ENCODE data around the gene RAPSN.

RAPSN gene

DNA sequence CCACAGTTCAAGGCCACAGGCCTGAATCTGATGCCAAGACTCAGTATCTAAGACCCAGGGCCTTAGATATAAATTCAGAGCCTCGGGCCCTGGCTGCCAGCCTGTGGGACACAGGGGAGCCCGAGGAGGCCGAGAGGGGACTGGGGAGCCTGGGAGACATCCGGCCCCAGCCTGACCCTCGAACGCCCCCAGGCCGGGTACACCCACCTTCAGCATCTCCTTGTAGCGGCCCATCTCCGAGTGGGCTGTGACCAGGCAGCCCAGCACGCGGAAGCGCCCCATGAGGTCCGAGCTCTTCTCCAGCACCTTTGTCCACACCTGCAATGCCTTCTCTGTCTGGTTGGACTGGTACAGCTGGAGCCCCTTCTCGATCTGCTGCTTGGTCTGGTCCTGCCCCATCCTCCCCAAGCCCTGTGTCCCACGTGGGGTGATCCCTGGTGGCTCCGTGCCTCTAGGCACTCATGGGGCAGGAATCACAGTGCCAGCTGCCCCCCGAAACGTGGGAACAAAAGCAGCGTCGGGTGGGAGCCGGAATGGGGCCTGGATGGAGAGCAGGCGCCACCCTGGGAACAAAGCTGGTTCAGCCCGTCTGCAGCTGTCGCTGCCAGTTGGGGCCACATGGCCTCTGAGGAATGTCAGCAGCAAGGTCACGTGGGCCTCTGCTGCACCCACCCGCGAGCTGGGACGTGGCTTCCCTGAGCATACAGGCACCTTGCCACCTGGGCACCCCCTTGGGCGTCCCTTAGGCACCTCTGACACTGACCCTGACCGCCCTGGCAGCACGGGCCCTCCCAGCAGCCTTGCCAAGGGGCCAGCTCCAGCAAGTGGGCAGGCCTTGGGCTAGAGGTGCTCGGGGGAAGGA is at the start of gene RAPSN:
Gene RAPSN, minus strand, starts transcription at position 571 of the 862 bp plus-strand sequence. Its CDS starts 172 bp downstream, at position 399.
- Histone ChIP-seq H3K9me3 (ENCODE audit: low read depth, low read length) (no peaks in the 10 kb centered on the region), H3K9ac (ENCODE audit: insufficient read length) (no peak within 1 kb of the TSS), H3K27ac (no peak within 1 kb of the TSS), H3K4me3 (no peak within 1 kb of the TSS), H3K36me3 (ENCODE audit: insufficient read depth, low read length) (no peaks in the 10 kb centered on the region)
- TF ChIP-seq FOXP2 (optimal IDR thresholded peaks at IDR 0.05; ENCODE audit: control extremely low read depth, extremely low read length, insufficient read depth) (no peak), EZH2 (IDR thresholded peaks at IDR 0.05) (no peak), POLR2AphosphoS5 (IDR thresholded peaks at IDR 0.05; ENCODE audit: borderline replicate concordance, low read depth, low read length) (no peak)
- DNase-seq (ENCODE audit: low read depth, low spot score): no peak

DNA sequence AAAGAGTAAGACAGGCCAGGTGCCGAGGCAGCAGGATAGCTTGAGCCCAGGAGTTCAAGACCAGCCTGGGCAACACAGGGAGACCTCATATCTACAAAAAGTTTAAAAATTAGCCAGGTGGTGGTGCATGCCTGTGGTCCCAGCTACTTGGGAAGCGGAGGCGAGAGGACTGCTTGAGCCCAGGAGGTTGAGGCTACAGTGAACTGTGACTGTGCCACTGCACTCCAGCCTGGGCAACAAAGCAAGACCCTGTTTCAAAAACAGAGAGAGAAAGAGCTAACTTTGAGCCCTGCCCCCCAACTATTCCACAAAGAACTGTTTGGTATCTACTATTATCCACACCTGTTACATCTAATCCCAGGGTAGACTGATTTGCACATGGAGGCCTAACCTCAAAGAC is 49.2 kb upstream of the RAPSN start:
- Histone ChIP-seq H3K36me3 (ENCODE audit: insufficient read depth, low read length) (peaks cover 28% of the 10 kb centered on the region), H3K4me3 (no peak overlapping the region), H3K9me3 (ENCODE audit: low read depth, low read length) (no peaks in the 10 kb centered on the region), H3K27ac (peak overlapping the region; percentile 53; the same call in 1 of the 2 replicates), H3K9ac (ENCODE audit: insufficient read length) (no peak overlapping the region)
- DNase-seq (ENCODE audit: low read depth, low spot score): no peak
- no peak for TF ChIP-seq POLR2AphosphoS5 (IDR thresholded peaks at IDR 0.05; ENCODE audit: borderline replicate concordance, low read depth, low read length)
- TF ChIP-seq FOXP2 (optimal IDR thresholded peaks at IDR 0.05; ENCODE audit: control extremely low read depth, extremely low read length, insufficient read depth): no peak
- no peak for TF ChIP-seq EZH2 (IDR thresholded peaks at IDR 0.05)

DNA sequence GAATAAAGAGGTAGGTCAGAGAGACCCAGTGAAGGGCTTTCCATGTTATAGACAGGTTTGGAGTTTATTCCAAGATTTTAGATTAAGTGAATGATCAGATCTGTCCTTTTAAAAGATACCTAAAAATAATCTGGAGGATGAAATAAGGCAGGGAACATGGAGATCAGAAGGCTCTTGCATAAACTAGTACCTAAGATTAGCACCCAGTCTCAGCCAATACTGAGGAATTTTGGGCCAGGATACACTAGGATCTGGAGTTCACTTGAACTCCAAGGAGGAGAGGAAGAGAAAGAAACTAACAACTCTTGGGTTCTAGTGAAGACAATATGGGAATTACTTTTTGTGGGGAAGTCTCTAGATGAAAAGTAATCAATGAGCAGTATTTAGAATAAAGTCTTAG is 47.9 kb upstream of the RAPSN start:
- peak overlapping the region; percentile 34 for H3K4me3 ChIP-seq
- no peak for TF ChIP-seq EZH2 (IDR thresholded peaks at IDR 0.05)
- TF ChIP-seq FOXP2 (optimal IDR thresholded peaks at IDR 0.05; ENCODE audit: control extremely low read depth, extremely low read length, insufficient read depth): no peak
- no peak for TF ChIP-seq POLR2AphosphoS5 (IDR thresholded peaks at IDR 0.05; ENCODE audit: borderline replicate concordance, low read depth, low read length)
- peaks cover 29% of the 10 kb centered on the region for H3K36me3 ChIP-seq (ENCODE audit: insufficient read depth, low read length)
- H3K9ac ChIP-seq (ENCODE audit: insufficient read length): no peak overlapping the region
- no peaks in the 10 kb centered on the region for H3K9me3 ChIP-seq (ENCODE audit: low read depth, low read length)
- H3K27ac ChIP-seq: peak overlapping the region; percentile 96
- no peak for DNase-seq (ENCODE audit: low read depth, low spot score)

DNA sequence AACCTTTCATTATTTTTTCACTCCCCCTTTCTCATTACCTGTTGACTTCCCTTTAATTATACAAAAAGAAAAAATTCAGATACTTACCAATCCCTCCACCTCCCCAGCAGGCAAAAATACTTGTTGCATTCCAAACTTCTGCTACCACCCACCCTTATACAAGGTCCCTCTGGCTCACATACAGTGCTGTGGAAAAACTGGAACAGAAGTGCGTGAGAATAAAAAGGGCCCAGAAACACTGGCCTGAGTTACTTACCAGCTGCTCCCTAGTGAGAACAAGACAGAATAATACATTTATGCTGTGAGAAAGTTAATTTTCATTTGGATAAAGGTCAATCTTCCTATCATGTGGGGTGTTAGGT is 46.9 kb upstream of the RAPSN start:
- H3K36me3 ChIP-seq (ENCODE audit: insufficient read depth, low read length): peaks cover 29% of the 10 kb centered on the region
- no peak for TF ChIP-seq EZH2 (IDR thresholded peaks at IDR 0.05)
- no peak for TF ChIP-seq POLR2AphosphoS5 (IDR thresholded peaks at IDR 0.05; ENCODE audit: borderline replicate concordance, low read depth, low read length)
- TF ChIP-seq FOXP2 (optimal IDR thresholded peaks at IDR 0.05; ENCODE audit: control extremely low read depth, extremely low read length, insufficient read depth): no peak
- DNase-seq (ENCODE audit: low read depth, low spot score): no peak
- H3K27ac ChIP-seq: peak overlapping the region; percentile 96
- H3K9me3 ChIP-seq (ENCODE audit: low read depth, low read length): no peaks in the 10 kb centered on the region
- peak overlapping the region; percentile 62 for H3K9ac ChIP-seq (ENCODE audit: insufficient read length)
- peak overlapping the region; percentile 34 for H3K4me3 ChIP-seq

DNA sequence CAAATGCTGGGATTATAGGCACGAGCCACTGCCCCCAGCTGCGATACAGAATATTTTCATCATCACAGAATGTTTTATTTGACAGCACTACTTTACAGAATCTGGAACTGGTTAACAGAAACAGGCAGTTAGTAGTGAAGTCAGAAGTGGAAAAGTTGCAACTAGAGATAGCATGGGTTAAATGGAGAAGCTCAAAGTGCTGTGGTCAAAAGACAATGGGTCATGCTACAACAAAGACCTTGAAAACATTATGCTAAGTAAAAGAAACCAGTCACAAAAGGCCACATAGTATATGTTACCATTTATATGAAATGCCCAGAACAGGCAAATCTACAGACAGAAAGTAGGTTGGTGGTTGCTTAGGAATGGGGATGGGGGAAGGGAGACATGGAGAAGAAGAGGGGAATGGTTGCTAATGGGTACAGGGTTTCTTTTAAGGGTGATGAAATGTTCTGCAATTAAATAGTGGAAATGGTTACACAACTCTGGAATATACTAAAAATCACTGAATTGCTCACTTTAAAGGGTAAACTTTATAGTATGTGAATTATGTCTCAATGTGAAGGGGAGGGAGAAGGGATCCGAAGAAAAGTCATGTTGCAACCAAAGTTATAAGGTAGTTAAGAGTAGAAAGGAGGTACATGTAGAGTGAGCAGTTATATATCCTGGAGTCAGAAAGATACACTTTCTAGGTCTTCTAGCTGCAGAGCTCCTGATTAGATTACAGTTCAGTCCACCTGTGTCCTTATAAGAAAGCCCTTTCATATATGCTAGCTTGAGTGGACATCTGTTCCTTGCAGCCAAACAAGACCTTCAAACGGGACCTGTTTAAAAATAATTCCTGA is 46.3 kb upstream of the RAPSN start:
- H3K36me3 ChIP-seq (ENCODE audit: insufficient read depth, low read length): peaks cover 25% of the 10 kb centered on the region
- peak overlapping the region; percentile 34 for H3K4me3 ChIP-seq
- peak overlapping the region; percentile 96 for H3K27ac ChIP-seq
- peak; percentile 70 for DNase-seq (ENCODE audit: low read depth, low spot score)
- no peaks in the 10 kb centered on the region for H3K9me3 ChIP-seq (ENCODE audit: low read depth, low read length)
- H3K9ac ChIP-seq (ENCODE audit: insufficient read length): peak overlapping the region; percentile 62
- TF ChIP-seq FOXP2 (optimal IDR thresholded peaks at IDR 0.05; ENCODE audit: control extremely low read depth, extremely low read length, insufficient read depth) (no peak), POLR2AphosphoS5 (IDR thresholded peaks at IDR 0.05; ENCODE audit: borderline replicate concordance, low read depth, low read length) (no peak), EZH2 (IDR thresholded peaks at IDR 0.05) (no peak)

DNA sequence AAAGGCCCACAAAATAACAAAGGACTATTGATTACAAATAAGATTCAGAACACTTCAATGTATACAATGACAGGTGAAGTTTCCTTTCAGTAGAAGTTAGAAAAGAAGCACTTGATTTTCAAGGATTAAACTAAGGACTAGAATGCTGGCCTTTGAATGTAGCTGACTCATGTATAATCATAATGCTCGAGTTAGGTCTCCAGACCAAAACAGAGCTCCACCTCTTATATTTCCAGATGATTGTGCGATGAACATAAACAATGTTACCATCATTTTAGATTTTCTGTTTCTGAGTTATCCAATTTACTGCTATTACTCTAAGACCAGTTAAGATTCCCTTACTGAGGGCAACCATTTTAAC is 40.4 kb upstream of the RAPSN start:
- H3K27ac ChIP-seq: peak overlapping the region; percentile 60
- H3K36me3 ChIP-seq (ENCODE audit: insufficient read depth, low read length): peaks cover 62% of the 10 kb centered on the region
- no peaks in the 10 kb centered on the region for H3K9me3 ChIP-seq (ENCODE audit: low read depth, low read length)
- no peak overlapping the region for H3K4me3 ChIP-seq
- TF ChIP-seq FOXP2 (optimal IDR thresholded peaks at IDR 0.05; ENCODE audit: control extremely low read depth, extremely low read length, insufficient read depth) (no peak), EZH2 (IDR thresholded peaks at IDR 0.05) (no peak), POLR2AphosphoS5 (IDR thresholded peaks at IDR 0.05; ENCODE audit: borderline replicate concordance, low read depth, low read length) (no peak)
- no peak overlapping the region for H3K9ac ChIP-seq (ENCODE audit: insufficient read length)
- DNase-seq (ENCODE audit: low read depth, low spot score): no peak

DNA sequence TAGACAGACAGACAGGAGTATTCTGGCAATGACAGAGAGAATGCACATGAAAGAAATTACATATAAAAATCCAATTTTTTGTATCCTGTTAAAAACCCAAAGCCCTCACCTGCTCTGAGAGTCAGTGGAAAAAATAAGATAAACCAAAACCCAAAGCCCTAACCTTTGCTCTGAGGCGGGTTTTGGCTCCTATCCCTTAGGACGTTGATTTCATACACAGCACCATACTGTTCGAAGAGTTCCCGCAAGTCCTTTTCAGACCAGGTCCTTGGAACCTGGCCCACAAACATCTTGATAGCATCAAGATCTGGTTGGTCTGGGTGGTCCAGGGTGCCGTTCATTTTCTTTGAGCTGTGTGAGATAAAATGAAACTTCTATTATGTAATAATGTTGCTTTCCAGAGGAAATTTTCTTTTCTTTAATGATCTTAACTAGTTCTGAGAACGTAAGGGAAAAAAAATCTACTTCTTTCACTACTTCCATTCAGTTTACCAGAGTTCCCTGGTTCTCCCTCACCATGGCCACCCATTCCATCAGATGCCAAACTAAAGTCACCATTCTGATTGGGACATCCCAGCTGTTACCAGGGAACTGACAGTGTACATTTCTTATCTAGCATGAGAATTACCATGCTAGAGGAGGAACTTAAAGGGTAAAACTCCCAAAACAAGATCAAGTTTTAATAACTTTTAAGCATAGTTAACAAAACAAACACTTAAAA is 39.9 kb upstream of the RAPSN start:
- Histone ChIP-seq H3K36me3 (ENCODE audit: insufficient read depth, low read length) (peaks cover 62% of the 10 kb centered on the region), H3K4me3 (no peak overlapping the region), H3K9ac (ENCODE audit: insufficient read length) (no peak overlapping the region), H3K27ac (peak overlapping the region; percentile 60), H3K9me3 (ENCODE audit: low read depth, low read length) (no peaks in the 10 kb centered on the region)
- TF ChIP-seq FOXP2 (optimal IDR thresholded peaks at IDR 0.05; ENCODE audit: control extremely low read depth, extremely low read length, insufficient read depth) (no peak), POLR2AphosphoS5 (IDR thresholded peaks at IDR 0.05; ENCODE audit: borderline replicate concordance, low read depth, low read length) (no peak), EZH2 (IDR thresholded peaks at IDR 0.05) (no peak)
- DNase-seq (ENCODE audit: low read depth, low spot score): no peak
